Measurements from ENCODE around the gene ACACA. TPM values are rescaled to one million over a fixed set of nuclear protein-coding genes. Genes with fewer than 3 reads are reported as not detected.

The ACACA gene
- total and polyA plus RNA-seq, 2 experiments from 2014 or later, result 59.6 to 164 TPM

GRCh38 chr17:37167756-37168155, 238.9 kb downstream of the ACACA start:
- 0 out of 2 replicates have a peak, but pooled peaks cover 6% of the 10 kb centered on the region for H3K9me2 ChIP-seq (ENCODE audit: insufficient read depth)
- no peaks in the 10 kb centered on the region for H3K27me3 ChIP-seq (ENCODE audit: insufficient read depth)
- H3K4me3 ChIP-seq, result no peak overlapping the region
- Mint-ChIP-seq H3K4me1 (peaks cover 48% of the 10 kb centered on the region), H3K36me3 (ENCODE audit: low read depth) (no peaks in the 10 kb centered on the region; the same call in 2 of the 3 replicates), H3K27me3 (ENCODE audit: insufficient read depth, low read depth, poor library complexity) (peaks cover 3% of the 10 kb centered on the region), H3K27ac (no peak overlapping the region), H3K4me3 (no peak overlapping the region), H3K9me3 (no peaks in the 10 kb centered on the region)
- no peak overlapping the region for H2AFZ ChIP-seq
- DNase-seq (ENCODE audit: low spot score) (no peak), ATAC-seq (no peak)
- no peaks in the 10 kb centered on the region for H3K36me3 ChIP-seq (ENCODE audit: insufficient read depth)
- H3K4me2 ChIP-seq, result no peak overlapping the region
- no peaks in the 10 kb centered on the region for H4K20me1 ChIP-seq (replicated peaks; ENCODE audit: insufficient read depth)
- no peaks in the 10 kb centered on the region; the same call in 1 of the 2 replicates for H3F3A ChIP-seq (replicated peaks; ENCODE audit: low read depth)
- H3K27ac ChIP-seq (ENCODE audit: low read depth), result no peak overlapping the region
- H3K4me1 ChIP-seq (ENCODE audit: insufficient read depth), result peaks cover 45% of the 10 kb centered on the region
- TF ChIP-seq ZNF331 (CRISPR knock-in tag; IDR thresholded peaks at IDR 0.05; ENCODE audit: low read depth) (no peak), EZH2 (IDR thresholded peaks at IDR 0.05; ENCODE audit: low read depth, unreplicated experiment) (no peak), JUNB (IDR thresholded peaks at IDR 0.05; ENCODE audit: unreplicated experiment) (no peak), REST (IDR thresholded peaks at IDR 0.05; ENCODE audit: unreplicated experiment) (no peak), ETS1 (IDR thresholded peaks at IDR 0.05) (no peak), NANOG (IDR thresholded peaks at IDR 0.05; ENCODE audit: borderline replicate concordance) (no peak), ZNF114 (CRISPR knock-in tag; IDR thresholded peaks at IDR 0.05) (no peak), POLR2AphosphoS5 (IDR thresholded peaks at IDR 0.05; ENCODE audit: low read depth) (no peak), EZH2phosphoT487 (IDR thresholded peaks at IDR 0.05; ENCODE audit: unreplicated experiment) (no peak), ZNF462 (CRISPR knock-in tag; IDR thresholded peaks at IDR 0.05) (no peak), CREB1 (CRISPR knock-in tag; IDR thresholded peaks at IDR 0.05; ENCODE audit: low read depth) (no peak)
- H3K79me2 ChIP-seq (replicated peaks; ENCODE audit: insufficient read depth), result peaks cover 9% of the 10 kb centered on the region

Measured in GM23338 (cell line).